IMR-90 (cell line): Measurements from ENCODE around the gene HOXC10. TPM values are rescaled to one million over a fixed set of nuclear protein-coding genes. Genes with fewer than 3 reads are reported as not detected.

Experiments used
- ATAC-seq: fragments of 200-7000 bp; cut with Tn5 transposase; 2 replicates; pipeline ENCODE4 v1.9.1; 2020; ENCODE audit warnings: low read depth, mild to moderate bottlenecking, moderate library complexity
- BruUV-seq: library from RNA; stranded (reverse); fragments of 400-500 nt; replicated peaks from 2 replicates; lab custom pipeline; 2021; lab: Mats Ljungman, UMichigan
- CTCF ChIA-PET: fragments of 300-600 bp; formaldehyde crosslinking; extraction: SDS; loops from one replicate; lab custom pipeline; 2021; ENCODE audit warnings: antibody characterized with exemption; lab: Yijun Ruan, JAX
- POLR2A ChIA-PET: fragments of 300-600 bp; sonication (Branson Sonifier 250); formaldehyde crosslinking; loops from one replicate; lab custom pipeline; 2022; ENCODE audit warnings: antibody characterized with exemption; ENCODE audit not compliant: unreplicated experiment; lab: Charles Lee
- DNase-seq: peaks from one replicate; pipeline ENCODE4 v3.0.0; 2013
- H2AFZ ChIP-seq: replicated peaks from 2 replicates; pipeline ENCODE3; 2013; ENCODE audit warnings: low read length, mild to moderate bottlenecking; ENCODE audit not compliant: poor library complexity
- H2AK5ac ChIP-seq: 2 replicates; pipeline ENCODE4 v1.6.1; 2013; ENCODE audit warnings: low read depth, low read length, inconsistent platforms
- H2AK9ac ChIP-seq: replicated peaks from 2 replicates; pipeline ENCODE3; 2013; ENCODE audit warnings: mild to moderate bottlenecking, low read depth, low read length, moderate library complexity; ENCODE audit not compliant: poor library complexity
- H2BK120ac ChIP-seq: 2 replicates; pipeline ENCODE4 v1.6.1; 2013; ENCODE audit warnings: low read depth, low read length, inconsistent platforms
- H2BK15ac ChIP-seq: 3 replicates; pipeline ENCODE4 v1.6.1; 2013; ENCODE audit warnings: low read depth, low read length, inconsistent platforms
- H2BK20ac ChIP-seq: 2 replicates; pipeline ENCODE4 v1.6.1; 2013; ENCODE audit warnings: low read depth, mild to moderate bottlenecking, inconsistent platforms, low read length, moderate library complexity
- H2BK5ac ChIP-seq: 2 replicates; pipeline ENCODE4 v1.6.1; 2013; ENCODE audit warnings: mild to moderate bottlenecking, low read depth, low read length, inconsistent platforms; ENCODE audit not compliant: poor library complexity, severe bottlenecking
- H3K14ac ChIP-seq: replicated peaks from 2 replicates; pipeline ENCODE4 v1.6.1; 2013; ENCODE audit warnings: low read depth, low read length, inconsistent platforms
- H3K18ac ChIP-seq: 2 replicates; pipeline ENCODE4 v1.6.1; 2013; ENCODE audit warnings: low read depth, low read length, control low read depth
- H3K23ac ChIP-seq: 2 replicates; pipeline ENCODE4 v1.6.1; 2013; ENCODE audit warnings: low read depth, low read length, inconsistent platforms
- H3K27ac ChIP-seq: 2 replicates; pipeline ENCODE4 v1.5.1; 2013; ENCODE audit warnings: mild to moderate bottlenecking, control low read depth, low read length; ENCODE audit not compliant: insufficient read depth
- H3K27me3 ChIP-seq: 2 replicates; pipeline ENCODE4 v1.6.1; 2013; ENCODE audit warnings: low read length; ENCODE audit not compliant: control insufficient read depth, insufficient read depth
- H3K36me3 ChIP-seq: 2 replicates; pipeline ENCODE4 v1.6.1; 2013; ENCODE audit warnings: low read length, mixed read lengths; ENCODE audit not compliant: control insufficient read depth, insufficient read depth
- H3K4ac ChIP-seq: 2 replicates; pipeline ENCODE4 v1.6.1; 2013; ENCODE audit warnings: low read depth, low read length, inconsistent platforms
- H3K4me1 ChIP-seq: 2 replicates; pipeline ENCODE4 v1.6.1; 2013; ENCODE audit warnings: low read length, mixed read lengths; ENCODE audit not compliant: control insufficient read depth, insufficient read depth
- H3K4me2 ChIP-seq: 2 replicates; pipeline ENCODE4 v1.6.1; 2013; ENCODE audit warnings: low read depth, mild to moderate bottlenecking, control low read depth, low read length, moderate library complexity
- H3K4me3 ChIP-seq: 2 replicates; pipeline ENCODE4 v1.5.1; 2013; ENCODE audit warnings: low read depth, mild to moderate bottlenecking, control low read depth, low read length, moderate library complexity; ENCODE audit not compliant: insufficient read depth
- H3K56ac ChIP-seq: 2 replicates; pipeline ENCODE4 v1.6.1; 2013; ENCODE audit warnings: low read length, inconsistent platforms; ENCODE audit not compliant: insufficient read depth; ENCODE audit errors: extremely low read depth
- H3K79me1 ChIP-seq, 2 experiments: 2 replicates each; pipeline ENCODE4 v1.6.1; 2013; ENCODE audit warnings: low read length in 2 of 2, inconsistent platforms in 1 of 2, low read depth in 1 of 2
- H3K9ac ChIP-seq: 2 replicates; pipeline ENCODE4 v1.6.1; 2013; ENCODE audit warnings: low read depth, low read length, control low read depth
- H3K9me1 ChIP-seq: 2 replicates; pipeline ENCODE4 v1.6.1; 2013; ENCODE audit warnings: low read length, inconsistent platforms; ENCODE audit not compliant: insufficient read depth
- H3K9me3 ChIP-seq: 2 replicates; pipeline ENCODE4 v1.6.1; 2013; ENCODE audit warnings: low read length; ENCODE audit not compliant: control insufficient read depth, insufficient read depth
- H4K20me1 ChIP-seq: 2 replicates; pipeline ENCODE4 v1.6.1; 2013; ENCODE audit warnings: low read length, inconsistent platforms; ENCODE audit not compliant: insufficient read depth
- H4K5ac ChIP-seq: 2 replicates; pipeline ENCODE4 v1.6.1; 2013; ENCODE audit warnings: mild to moderate bottlenecking, low read depth, low read length, control low read depth
- H4K8ac ChIP-seq, 2 experiments: 2 replicates each; pipeline ENCODE4 v1.6.1; 2013; ENCODE audit warnings: low read depth in 2 of 2, low read length in 2 of 2, control low read depth in 1 of 2, inconsistent platforms in 1 of 2
- H4K91ac ChIP-seq: 2 replicates; pipeline ENCODE4 v1.6.1; 2013; ENCODE audit warnings: low read depth, low read length, inconsistent platforms; ENCODE audit not compliant: insufficient read depth
- BHLHE40 ChIP-seq: fragments of 150-350 bp; IDR thresholded peaks from 2 replicates; pipeline ENCODE4 v1.6.1; 2016; ENCODE audit warnings: mild to moderate bottlenecking, low read depth, low read length
- CEBPB ChIP-seq: IDR thresholded peaks from 2 replicates; pipeline ENCODE4 v1.6.1; 2012; ENCODE audit warnings: low read depth, low read length, improper control_type of control experiment
- CHD1 ChIP-seq: IDR thresholded peaks from 2 replicates; pipeline ENCODE4 v1.6.1; 2012; ENCODE audit warnings: low read depth, low read length, improper control_type of control experiment
- ELK1 ChIP-seq: fragments of 150-350 bp; IDR thresholded peaks from 2 replicates; pipeline ENCODE4 v1.6.1; 2016; ENCODE audit warnings: low read depth, mild to moderate bottlenecking, low read length, moderate library complexity, borderline replicate concordance
- FOS ChIP-seq: fragments of 150-350 bp; IDR thresholded peaks from 2 replicates; pipeline ENCODE4 v1.6.1; 2016; ENCODE audit warnings: low read depth, low read length
- MAFK ChIP-seq: IDR thresholded peaks from 2 replicates; pipeline ENCODE4 v1.6.1; 2012; ENCODE audit warnings: low read depth, low read length, improper control_type of control experiment
- MAZ ChIP-seq: IDR thresholded peaks from 2 replicates; pipeline ENCODE4 v1.6.1; 2012; ENCODE audit warnings: low read depth, mild to moderate bottlenecking, low read length, improper control_type of control experiment, moderate library complexity, borderline replicate concordance
- MXI1 ChIP-seq: IDR thresholded peaks from 2 replicates; pipeline ENCODE4 v1.6.1; 2012; ENCODE audit warnings: low read depth, mild to moderate bottlenecking, low read length, moderate library complexity, borderline replicate concordance
- NFE2L2 ChIP-seq: fragments of 150-350 bp; IDR thresholded peaks from 2 replicates; pipeline ENCODE4 v1.6.1; 2016; ENCODE audit warnings: low read depth, mild to moderate bottlenecking, low read length
- RAD21 ChIP-seq: IDR thresholded peaks from 2 replicates; pipeline ENCODE4 v1.6.1; 2012; ENCODE audit warnings: low read length, improper control_type of control experiment
- RCOR1 ChIP-seq: IDR thresholded peaks from 2 replicates; pipeline ENCODE4 v1.6.1; 2012; ENCODE audit warnings: mild to moderate bottlenecking, low read length, improper control_type of control experiment; ENCODE audit not compliant: insufficient replicate concordance
- SMC3 ChIP-seq: fragments of 150-350 bp; IDR thresholded peaks from 2 replicates; pipeline ENCODE4 v1.6.1; 2016; ENCODE audit warnings: low read depth, mild to moderate bottlenecking, antibody characterized with exemption, low read length, moderate library complexity
- WGBS, 2 experiments: methylation state at CpG; one replicate each; pipeline versions ENCODE4 v1.1.5 to v1.1.7; 2013; ENCODE audit warnings: missing lambda C conversion rate in 2 of 2; ENCODE audit not compliant: insufficient read length in 1 of 2; ENCODE audit errors: extremely low coverage in 2 of 2; 5-methylcytosine and 5-hydroxymethylcytosine counted together
- dilution Hi-C: fragments of 300-500 bp; cut with HindIII; formaldehyde crosslinking; loops from one replicate; pipeline ENCODE4 v1.14.3; 2018; ENCODE audit warnings: low sequenced_read_pairs; ENCODE audit not compliant: unreplicated experiment
- in situ Hi-C: fragments of 300-500 bp; cut with MboI; formaldehyde crosslinking; loops from 3 replicates; pipeline ENCODE4 v1.14.3; 2019; ENCODE audit warnings: low sequenced_read_pairs, inconsistent platforms, mixed read lengths
- intact Hi-C: fragments of 100-400 bp; cut with micrococcal nuclease; formaldehyde crosslinking; loops from 2 replicates; pipeline ENCODE4 v1.10.0; 2022
- polyA plus RNA-seq, 3 experiments: library from polyadenylated mRNA; depleted of rRNA; stranded (reverse); fragments of >200 nt; gene quantifications; 2 replicates each; pipeline ENCODE4 v1.2.3, GENCODE V29; 2012; ENCODE audit warnings: low replicate concordance in 1 of 3
- total RNA-seq: library from RNA; depleted of rRNA; stranded (reverse); fragments of >200 nt; gene quantifications from 2 replicates; pipeline ENCODE4 v1.2.3, GENCODE V29; 2012

The HOXC10 gene
- total and polyA plus RNA-seq, 2 of the 4 experiments (the other 2 are of a cell fraction) = 0.15 TPM; not detected in 1

- H2AK5ac ChIP-seq = no peak overlapping the region
- H4K20me1 ChIP-seq = no peaks in the 10 kb centered on the region
- no peak overlapping the region for H2BK120ac ChIP-seq
- no peak for ATAC-seq
- H3K56ac ChIP-seq = no peak overlapping the region
- TF ChIP-seq FOS (no peak), RCOR1 (no peak), NFE2L2 (no peak), MAZ (no peak), CEBPB (no peak), CHD1 (no peak), SMC3 (no peak), BHLHE40 (no peak), RAD21 (no peak), ELK1 (no peak), MXI1 (no peak), MAFK (no peak)
- H3K9me1 ChIP-seq = no peaks in the 10 kb centered on the region
- in situ Hi-C loops = no loop called here
- H2BK15ac ChIP-seq = no peak overlapping the region
- H3K4me1 ChIP-seq = no peaks in the 10 kb centered on the region
- H3K27ac ChIP-seq = no peak overlapping the region
- no peak overlapping the region for H4K8ac ChIP-seq
- intact Hi-C loops = no loop called here
- no peak overlapping the region for H4K5ac ChIP-seq
- CTCF ChIA-PET = no interaction called here
- no peak overlapping the region for H4K91ac ChIP-seq
- H3K14ac ChIP-seq = no peak overlapping the region
- peaks cover 93% of the 10 kb centered on the region for H3K27me3 ChIP-seq
- no peaks in the 10 kb centered on the region for H3K36me3 ChIP-seq
- H3K4ac ChIP-seq = no peak overlapping the region
- H2BK5ac ChIP-seq = no peak overlapping the region
- no peak overlapping the region for H2AK9ac ChIP-seq
- DNase-seq = no peak
- WGBS, 2 experiments = 0% methylated on average over 9 of the region's 39 CpGs; no CpG with 5 or more reads in 1 of the 2 experiments
- H2BK20ac ChIP-seq = no peak overlapping the region
- H3K23ac ChIP-seq = no peak overlapping the region
- dilution Hi-C loops = no loop called here
- peaks cover 7% of the 10 kb centered on the region for H3K9me3 ChIP-seq
- no peaks in the 10 kb centered on the region for H3K79me1 ChIP-seq
- no peak overlapping the region for H3K9ac ChIP-seq
- no peak overlapping the region for H3K18ac ChIP-seq
- BruUV-seq = no TSS peak
- H3K4me2 ChIP-seq = no peak overlapping the region
- H2AFZ ChIP-seq = no peak overlapping the region
- H3K4me3 ChIP-seq = no peak overlapping the region
- POLR2A ChIA-PET = no interaction called here
Measured at GRCh38 chr12:53960187-53961024, 24.5 kb upstream of the HOXC10 start.
